GM18861 (cell line): ENCODE data around the gene GDPD5.

Experiments used
- ATAC-seq: cut with Tn5 transposase; IDR thresholded peaks from one replicate; pipeline ENCODE4 v1.9.1; 2021; ENCODE audit not compliant: unreplicated experiment

The GDPD5 gene

DNA sequence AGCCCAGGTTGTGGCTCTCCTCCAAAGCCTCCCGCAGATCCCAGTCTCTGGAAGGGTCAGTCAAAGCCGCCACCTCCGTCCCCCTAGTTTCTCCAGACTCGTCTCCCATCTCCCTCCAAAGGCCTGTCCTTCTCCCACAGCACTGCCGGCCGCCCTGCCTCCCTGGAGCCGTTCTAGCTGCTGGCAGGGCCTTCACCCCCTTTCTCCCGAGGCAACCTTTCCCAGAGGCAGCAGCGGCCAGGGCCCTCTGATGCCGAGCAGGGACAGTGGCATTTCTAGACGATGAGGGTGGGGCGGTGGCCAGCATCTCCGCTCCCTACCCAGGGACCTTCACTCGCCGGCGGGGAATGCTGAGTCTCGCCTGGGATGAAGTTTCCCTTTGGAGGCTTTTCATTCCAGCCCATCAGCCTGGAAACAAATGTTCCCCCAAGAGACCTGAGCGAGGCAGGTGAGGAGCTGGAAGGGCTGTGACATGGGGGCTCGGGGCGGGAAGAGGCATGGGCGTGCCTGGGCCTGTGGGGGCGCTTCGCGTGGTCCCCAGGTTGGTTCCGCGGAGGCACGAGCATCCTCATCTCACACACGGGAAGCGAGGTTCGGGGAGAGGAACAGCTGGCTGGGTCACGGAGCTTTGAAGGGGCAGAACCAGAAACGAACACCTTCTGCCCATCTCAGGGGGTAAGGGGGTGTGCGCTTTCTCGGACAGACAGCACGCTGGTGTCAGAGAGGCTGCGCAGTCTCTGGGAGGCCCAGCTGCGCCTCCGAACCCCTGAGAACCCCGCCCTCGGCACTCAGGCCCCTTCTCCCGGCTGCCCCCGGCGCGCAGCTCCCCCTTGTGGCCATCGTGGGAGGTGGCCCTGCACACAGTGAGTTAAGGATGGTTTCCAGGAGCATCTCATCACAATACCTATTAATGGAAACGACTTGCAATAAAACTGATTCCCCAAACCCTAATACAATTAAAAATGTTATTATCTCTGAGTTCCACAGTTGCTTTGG, 74.6 kb downstream of the GDPD5 start:
- ATAC-seq: no peak

DNA sequence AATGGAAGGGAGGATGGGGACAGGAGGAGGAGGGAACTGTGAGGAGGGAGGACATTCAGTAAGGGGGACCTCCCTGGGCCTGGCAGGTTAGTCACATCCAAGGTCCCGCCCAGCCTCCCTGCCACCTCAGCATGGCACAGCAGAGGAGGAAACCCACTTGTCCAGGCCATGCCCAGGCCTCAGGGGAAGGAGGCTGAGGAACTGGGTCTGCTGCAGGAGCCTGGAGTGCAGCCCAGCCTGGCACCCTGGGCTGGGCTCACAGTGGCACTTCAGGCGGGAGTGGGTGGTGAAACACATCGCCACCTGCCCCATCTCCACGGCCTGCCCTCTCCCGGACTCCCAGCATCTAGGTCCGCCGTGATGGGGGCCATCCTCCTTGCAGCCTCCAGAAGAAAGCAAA, 75.5 kb downstream of the GDPD5 start:
- ATAC-seq: no peak

DNA sequence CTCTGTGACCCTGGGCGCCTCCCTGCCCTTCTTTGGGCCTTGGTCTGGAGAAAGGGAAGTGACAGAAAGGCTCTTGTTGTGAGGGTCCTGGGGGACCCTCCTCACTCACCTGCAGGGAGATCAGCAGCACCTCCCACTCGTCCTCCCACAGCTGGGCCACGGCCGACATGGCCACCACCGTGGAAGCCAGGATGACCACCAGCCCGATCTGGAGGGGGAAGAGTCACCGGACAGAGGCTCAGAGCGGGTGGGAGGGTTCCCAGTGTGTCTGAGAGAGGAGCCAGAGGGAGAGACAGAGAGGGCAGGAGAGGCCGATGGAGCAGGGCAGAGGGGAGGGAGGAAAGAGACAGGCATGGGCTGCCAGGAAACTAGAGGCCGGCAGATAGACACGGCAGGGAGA, 76.0 kb downstream of the GDPD5 start:
- no peak for ATAC-seq

DNA sequence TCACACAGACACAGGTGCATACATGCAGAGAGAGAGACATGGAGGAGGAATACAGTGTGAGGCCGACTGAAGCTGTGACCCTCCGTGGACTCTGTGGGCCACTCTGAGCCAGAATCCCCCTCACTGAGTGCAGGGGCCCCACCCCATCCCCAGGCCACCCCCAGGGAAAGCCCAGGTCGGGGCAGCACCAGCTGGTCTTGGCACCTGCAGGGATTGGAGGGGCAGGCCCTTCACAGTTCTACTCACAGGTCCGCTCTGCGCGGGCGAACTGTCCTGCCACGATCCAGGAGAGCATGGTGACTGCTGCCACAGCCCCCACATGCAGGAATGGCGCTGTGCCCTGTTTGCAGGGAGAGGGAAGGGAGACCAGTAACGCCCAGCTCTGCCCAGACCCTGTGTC, 76.5 kb downstream of the GDPD5 start:
- no peak for ATAC-seq

DNA sequence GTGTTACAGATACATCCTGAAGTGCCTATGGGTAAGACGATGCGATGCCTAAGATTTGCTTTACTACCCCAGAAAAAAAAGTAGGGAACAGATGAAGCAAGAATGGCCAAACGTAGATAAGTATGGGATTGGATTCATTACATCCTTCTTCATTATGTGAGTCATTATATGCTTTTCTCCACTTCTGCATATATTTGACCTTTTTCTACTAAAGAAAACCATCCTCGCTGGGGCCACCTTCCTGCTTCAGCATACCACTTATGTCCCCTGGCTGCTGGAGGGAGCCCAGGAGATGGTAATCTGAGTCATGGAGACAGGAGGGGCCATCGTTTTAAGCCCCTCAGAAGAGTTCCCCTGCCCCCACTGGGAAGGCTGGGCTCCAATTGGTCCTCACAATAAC, 78.3 kb downstream of the GDPD5 start:
- ATAC-seq: no peak

DNA sequence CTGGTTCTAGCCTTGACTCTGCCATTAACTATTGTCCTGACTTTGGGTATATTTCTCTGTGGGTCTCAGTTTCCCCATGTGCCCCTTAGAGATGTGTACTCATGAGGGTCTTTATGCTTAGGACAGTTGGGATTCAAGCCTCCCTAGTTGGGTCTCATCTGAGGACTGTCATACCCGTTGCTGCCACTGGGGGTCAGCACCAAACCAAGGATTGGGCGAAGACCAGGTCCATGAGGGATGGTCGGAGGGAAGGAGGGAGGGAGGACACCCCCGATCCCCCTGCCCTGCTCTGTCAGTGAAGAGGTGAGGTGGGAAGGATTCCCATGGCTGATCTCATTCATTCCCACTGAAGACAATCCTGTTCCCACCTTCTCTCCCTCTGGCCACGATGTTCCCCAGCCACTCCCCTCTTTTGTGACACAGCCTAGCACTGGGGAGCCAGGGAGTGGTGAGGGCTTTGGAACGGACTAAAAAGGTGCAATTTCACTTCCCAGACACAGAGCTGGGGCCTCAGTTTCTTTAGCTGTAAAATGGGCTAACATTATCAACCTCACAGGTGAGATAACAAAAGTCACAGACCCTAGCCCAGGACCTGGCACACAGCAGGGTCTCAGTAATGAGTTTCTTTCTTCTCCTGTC, 80.3 kb downstream of the GDPD5 start:
- no peak for ATAC-seq

DNA sequence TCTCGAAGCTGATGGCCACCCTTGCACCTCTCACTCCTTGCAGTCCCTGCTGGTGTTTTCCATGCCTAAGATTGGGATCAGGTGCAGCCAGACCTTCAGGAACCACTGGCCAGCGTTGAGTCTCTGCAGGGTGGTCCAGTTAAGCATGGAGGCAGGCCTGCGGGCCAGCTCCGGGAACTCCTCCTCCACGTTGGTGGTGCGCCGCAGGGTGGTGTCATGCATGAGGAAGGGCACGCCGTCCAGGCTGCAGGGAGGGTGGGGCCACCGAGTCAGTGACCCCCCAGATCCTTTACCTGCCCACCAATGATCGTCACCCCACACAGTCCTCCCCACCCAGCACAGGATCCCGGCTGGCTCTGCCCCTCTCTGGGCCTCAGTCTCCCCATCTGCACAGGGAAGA, 82.7 kb downstream of the GDPD5 start:
- ATAC-seq: no peak

DNA sequence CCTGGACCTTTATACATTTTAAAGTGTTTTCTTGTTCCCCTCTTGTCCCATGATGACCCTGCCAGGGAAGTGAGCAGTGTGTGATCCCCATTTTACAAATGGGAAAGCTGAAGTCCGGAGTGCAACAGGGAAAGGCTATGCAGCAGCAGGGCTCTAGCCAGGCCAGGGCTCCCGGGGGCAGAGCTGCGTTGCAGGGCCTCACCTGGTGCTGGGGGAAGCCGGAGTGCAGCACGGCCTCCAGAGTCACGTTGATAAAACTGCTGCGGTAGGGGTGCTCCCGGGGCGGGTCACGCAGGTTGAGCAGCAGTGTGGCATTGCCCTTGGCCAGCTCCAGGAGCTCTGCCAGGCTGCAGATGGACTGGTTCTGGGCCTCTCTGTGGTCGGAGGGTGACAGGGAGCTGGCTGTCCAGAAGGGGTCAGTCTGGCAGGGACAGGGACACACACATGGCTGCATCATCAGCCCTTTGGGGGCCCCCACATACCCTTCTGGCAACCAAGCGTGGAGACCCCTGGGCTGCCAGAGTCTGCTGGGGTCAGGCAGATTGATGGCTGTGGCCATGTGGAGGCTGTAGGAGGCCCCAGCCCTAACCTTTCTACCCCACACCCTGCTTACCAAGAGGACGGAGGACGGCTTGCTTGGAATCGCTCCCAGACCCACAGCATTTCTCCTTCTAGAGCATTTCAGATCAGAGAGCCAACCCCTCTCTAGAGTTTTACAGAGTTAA, 83.4 kb downstream of the GDPD5 start:
- no peak for ATAC-seq

DNA sequence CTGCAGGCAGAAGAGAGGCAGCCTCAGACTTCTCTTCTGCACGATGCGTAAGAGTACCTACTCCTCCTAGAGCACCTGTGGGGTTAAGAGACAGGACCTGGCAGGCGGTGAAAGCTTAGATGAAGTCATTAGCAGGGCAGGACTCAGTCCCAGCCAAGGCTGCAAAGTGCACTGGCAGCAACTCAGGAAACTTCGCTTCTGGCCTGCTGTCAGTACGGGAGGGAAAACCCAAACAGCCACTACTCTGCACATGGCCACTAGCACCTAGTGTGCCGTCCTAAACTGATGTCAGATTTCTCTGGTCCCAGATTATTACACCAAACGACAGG, 84.0 kb downstream of the GDPD5 start:
- no peak for ATAC-seq

DNA sequence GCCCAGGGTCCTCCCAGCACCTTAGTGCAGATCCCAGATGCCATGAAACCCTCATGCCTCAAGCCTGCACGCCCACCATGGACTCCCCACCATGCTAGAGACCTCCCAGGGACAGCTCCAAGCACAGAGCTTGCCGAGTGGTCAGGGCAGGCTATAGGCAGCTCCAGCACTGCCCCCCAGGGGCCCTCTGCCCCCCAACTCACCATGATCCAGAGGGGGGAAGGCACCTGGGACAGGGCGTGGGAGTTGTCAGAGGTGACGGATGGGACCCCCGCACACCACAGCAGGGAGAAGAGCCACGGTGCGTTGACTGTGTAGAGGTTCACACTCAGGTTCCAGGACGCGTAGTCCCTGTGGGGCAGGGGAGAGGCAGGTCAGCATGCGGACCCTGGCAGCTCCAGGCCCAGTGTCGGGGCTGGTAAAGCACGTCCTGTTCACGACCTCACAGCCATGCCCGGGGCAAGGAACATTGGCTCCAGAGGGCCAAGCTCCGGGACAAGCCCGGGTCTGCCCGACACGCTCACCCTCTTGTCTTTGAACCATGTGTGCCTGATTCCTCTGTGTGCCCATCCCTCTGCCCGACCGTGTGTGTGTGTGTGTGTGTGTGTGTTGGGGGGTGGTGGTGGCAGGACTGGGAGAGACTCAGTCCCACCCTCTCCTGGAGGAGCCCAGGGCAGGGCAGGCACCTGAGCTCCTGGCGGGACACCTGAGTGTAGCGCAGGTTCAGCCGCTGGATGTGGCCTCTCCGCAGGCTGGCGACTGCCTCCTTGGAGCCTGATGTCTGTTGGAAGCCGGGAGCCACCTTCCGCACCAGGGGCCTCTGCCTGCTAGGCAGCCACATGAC, 84.6 kb downstream of the GDPD5 start:
- no peak for ATAC-seq

DNA sequence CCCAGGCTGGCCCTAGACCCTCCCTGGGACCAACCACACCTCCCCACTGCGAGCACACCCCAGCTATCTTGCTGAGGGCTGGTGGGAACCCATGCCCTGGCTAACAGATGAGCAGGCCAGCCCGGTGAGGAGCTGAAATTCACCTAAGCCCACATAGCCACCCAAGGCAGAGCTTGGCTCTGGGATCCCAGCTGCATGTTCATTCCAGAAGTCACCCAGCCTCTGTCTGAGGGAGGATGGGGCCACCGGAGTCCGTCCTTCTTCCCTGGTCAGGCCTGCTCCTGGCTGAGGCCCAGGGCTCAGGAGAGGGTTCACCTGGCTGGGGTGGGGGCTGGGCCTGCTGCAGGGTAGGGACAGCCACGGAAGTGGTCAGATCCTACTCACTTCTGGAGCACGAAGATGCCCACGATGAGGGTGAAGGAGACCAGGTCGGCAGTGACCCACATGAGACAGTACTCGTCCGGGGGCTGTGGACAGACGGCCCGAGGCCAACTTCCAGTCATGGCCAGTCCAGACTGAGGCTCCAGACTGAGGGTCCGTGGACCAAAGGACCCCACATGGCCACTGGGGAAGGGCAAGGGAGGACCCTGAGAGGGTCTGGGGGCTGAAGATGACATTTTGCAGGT, 86.1 kb downstream of the GDPD5 start:
- ATAC-seq: no peak

DNA sequence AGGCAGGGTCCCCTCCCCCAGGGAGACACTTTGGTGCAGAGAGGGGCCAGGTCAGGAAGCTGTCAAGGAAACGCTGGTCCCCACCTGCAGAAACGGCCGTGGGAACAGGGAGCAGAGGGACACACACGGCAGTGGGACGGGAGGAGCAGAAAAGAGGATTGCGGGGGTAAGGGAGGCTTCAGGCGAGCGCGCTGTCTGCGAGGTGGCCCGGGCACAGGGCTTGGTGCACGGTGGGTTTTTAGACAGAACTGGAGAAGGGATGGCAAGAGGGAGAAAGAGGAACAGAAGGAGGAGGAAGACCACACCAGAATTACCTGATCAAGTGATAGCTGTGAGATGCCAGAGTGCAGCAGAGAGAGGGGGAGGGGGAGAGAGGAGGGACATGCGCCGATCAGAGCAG, 86.7 kb downstream of the GDPD5 start:
- ATAC-seq: no peak

DNA sequence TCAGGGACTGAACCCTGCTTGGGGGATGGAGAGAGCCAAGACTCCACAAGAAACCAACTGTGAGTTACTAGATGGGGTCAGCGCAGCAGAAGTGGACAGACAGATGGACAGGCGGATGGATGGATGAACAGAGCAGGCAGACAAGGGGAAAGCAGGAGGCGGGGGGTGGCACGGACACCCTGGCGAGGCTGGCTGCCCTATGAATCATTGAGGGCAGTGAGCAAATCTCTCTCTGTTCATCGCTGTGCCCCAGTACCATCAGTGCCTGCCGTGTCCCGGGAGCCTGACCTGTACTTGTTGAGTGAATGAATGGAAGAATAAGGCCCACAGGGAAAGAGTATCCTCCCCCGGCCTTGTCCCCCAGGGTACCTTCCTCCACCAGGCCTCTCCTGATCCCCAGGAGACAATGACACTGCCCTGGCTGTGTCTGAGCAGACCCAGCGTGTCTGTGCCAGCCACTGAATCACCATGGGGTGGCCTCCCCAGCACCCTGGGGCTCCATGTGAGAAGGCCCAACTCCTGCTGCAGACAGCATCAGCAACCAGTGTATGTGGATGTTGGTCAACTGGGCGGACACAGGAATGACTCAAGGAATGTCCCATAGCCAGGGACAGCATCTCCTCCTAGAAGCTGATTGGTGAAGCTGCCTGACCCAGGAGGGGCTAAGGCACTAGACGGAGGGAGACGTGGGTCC, 87.6 kb downstream of the GDPD5 start:
- ATAC-seq: no peak

DNA sequence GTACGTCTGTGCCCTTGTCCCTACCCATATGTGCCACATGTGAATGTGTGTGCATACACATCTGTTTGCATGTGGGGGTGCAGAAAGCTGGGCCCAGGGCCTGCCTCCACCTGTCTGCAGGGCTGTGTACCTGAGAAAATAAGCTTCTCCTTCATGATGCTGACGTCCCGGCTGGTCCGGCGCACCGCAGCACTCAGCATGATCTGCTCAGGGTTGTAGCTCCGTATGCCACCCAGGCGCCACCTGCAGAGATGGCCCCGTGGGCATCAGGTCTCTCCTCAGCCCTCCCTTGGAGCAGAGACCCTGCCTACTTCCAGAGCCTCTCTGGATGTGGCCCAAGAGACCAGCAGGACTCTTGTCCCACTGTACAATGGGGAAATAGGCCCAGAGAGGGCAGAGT, 88.9 kb downstream of the GDPD5 start:
- no peak for ATAC-seq

DNA sequence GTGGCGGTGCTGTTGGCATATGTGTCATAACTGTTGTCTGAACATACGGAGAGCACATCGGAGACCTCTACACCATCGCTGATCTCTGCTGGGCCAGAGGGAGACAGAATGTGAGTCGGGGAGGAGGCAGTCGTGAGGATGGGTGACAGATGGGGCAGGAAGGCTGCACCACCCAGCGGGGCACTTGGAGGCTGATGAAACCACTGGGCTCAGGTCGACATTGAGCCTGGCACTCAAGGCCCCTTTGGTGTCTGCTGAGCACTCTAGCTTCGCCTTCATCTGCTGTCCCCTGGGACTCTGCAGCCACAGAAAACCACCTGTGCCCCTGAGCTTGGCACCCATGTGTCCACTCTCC, 90.2 kb downstream of the GDPD5 start:
- ATAC-seq: no peak

DNA sequence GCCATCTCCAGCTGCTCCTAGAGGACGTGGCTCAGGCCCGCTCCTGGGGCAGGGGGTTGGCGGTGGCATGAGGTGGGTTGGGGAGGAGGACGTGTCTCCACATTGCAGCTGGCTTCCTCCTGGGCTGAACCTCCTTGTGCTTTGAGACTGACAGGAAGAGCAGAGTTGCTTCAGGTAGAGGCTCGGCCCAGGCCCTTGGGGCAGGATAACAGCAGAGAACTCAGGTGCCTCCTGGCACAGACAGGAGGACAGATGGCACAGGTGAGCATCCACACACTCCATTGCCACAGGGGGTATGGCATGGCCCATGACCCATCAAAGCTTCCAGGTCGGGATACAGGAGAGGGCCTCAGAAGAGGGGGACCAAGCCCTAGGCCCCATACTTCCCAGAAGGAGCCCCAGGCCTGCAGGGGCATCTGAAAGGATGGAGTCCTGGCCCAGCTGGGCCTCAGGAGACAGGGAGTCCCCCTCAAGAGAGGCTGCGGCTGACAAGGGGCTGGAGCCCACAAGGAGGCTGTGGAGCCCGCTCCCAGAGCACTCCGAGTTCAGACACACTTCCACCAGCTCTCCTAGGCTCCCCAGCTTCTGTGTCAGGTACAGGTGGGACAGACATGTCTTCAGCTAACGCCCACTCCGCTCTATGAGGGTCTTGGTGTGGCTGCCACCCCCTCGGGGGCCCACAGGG, 90.7 kb downstream of the GDPD5 start:
- no peak for ATAC-seq

DNA sequence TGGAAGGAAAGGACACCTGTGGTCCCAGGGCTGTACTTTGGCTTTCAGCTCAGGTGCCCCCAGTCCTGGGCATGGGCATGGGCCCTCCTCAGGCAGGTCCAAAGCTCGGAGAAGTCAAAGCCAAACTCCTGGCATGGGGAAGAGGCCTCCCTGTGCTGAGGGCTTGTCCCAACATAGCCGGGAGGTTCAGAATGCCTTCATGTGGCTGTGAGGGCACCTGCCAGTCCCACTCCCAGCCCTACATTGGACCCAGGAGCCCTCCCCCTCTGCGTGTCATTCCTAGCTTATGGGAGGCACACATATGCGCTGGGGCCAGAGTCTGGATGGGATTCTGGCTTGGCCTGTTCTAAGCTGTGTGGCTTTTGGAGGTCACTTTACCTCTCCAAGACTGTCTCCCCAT, 91.7 kb downstream of the GDPD5 start:
- ATAC-seq: no peak

DNA sequence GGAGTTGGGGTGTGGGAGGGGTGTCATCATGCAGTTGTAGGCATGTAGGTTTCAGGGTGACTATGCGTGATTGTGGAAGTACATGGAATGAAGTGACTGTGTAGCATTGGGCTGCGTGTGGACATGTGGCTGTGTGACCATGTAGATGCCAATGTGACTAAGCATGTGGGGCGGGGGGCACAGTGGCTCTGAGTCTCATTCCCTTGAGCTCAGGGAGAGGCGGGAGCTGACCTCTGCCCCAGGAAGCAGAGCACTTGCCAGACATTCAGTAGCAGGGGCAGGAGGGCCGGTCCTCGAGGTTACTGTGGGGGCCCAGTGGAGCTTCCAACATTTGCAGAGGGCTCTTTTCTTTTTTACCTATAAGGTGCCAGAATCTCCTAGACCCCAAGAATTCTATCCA, 92.3 kb downstream of the GDPD5 start:
- no peak for ATAC-seq

DNA sequence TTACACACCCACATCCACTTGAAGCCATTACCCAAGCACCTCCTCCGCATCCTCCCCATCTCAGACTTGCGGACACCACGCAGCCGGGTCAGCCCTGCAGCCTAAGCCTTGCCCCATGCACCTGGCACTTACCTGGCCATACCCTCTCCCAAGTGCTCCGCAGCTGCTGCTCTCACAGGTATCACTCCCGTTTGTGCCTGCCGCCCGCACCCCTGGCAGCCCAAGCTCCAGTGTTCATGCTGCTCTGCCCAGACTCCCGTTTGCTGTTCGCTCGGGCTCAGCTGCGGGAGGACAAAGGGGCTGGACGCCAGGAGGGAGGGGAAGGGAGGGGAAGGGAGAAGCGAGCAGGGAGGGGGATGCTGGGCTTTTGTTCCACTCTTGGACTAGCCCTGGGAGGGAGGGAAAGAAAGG, 92.8 kb downstream of the GDPD5 start, which contains the start of gene KLHL35:
TSS of gene KLHL35 (minus strand) at position 293 of the 411 bp plus-strand sequence. CDS start 2,574 bp downstream, outside the sequence.
- no peak for ATAC-seq
